HK-2 (cell line): ENCODE data around the gene FAM135A.
"Not testable (repeated sequence)": the region's sequence is repeated elsewhere in the genome, so short reads cannot be mapped to it uniquely, and the experiment has no call there.

Experiments used
- DNase-seq: peaks from one replicate; pipeline ENCODE4 v3.0.0-alpha.2; 2018; ENCODE audit not compliant: unreplicated experiment

The FAM135A gene

DNA sequence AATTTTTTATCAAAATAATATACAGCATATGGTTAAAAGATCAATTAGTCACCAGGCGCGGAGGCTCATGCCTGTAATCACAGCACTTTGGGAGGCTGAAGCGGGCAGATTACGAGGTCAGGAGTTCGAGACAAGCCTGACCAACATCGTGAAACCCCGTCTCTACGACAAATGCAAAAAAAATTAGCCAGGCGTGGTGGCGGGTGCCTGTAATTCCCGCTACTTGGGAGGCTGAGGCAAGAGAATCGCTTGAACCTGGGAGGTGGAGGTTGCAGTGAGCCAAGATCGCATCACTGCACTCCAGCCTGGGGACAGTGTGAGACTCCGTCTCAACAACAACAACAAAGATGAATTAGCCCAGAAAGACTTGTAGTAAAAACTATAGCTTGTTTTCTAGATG is 46.4 kb downstream of the FAM135A start:
- DNase-seq = not testable (repeated sequence)

DNA sequence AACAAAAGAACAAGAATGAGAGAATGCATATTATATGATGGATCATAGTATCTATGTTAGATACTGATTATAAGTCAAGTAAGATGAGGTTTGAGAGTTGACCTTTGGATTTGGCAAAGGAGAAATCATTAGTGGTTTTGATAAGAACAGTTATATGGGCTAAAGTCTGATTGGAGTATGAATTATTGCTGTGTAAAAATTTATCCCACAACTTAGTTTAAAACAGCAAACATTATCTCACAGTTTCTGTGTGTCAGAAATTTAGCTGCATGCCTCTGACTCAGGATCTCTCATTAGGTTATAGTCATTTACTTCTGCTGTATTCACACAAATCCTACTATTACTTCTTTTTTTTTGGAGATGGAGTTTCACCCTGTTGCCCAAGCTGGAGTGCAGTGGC is 56.7 kb downstream of the FAM135A start:
- DNase-seq = no peak

DNA sequence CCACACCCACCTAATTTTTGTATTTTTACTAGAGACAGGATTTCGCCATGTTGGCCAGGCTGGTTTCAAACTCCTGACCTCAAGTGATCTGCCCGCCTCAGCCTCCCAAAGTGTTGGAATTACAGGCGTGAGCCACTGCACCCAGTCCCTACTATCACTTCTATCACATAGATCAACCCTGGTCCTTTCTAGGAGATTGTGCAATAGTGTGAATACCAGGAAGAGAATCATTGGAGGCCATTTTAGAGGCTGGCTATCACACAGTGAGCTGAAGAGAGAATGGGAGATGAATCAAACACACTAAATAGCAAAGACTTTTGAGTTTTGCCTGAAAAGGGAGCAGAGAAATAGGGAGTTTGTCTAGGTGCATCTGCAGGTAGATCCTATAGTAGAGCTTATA is 57.2 kb downstream of the FAM135A start:
- not testable (repeated sequence) for DNase-seq

GRCh38 chr6:70474751-70475150 is 61.4 kb downstream of the FAM135A start:
- no peak for DNase-seq

DNA sequence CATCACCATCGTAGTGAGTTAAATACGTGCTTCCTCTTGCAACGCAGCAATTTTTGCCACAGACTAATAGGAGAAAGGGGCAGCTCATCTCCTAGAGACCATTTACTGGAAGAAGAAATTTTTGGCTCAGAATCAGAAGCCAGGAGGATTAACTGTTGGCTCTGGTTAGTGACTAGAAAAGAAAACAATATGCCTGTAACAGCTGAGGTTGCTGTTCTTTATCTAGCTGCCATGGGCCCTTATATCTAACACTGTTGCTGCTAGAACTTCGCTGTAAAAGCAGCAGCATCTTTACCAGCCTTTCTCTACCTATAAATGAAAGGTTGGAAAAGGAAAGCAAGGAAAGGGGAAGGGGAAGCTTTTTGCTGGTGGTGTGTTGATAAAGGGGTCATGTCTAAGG is 65.9 kb downstream of the FAM135A start:
- DNase-seq = no peak

- not testable (repeated sequence) for DNase-seq
Measured at GRCh38 chr6:70486638-70487037, 73.3 kb downstream of the FAM135A start.

DNA sequence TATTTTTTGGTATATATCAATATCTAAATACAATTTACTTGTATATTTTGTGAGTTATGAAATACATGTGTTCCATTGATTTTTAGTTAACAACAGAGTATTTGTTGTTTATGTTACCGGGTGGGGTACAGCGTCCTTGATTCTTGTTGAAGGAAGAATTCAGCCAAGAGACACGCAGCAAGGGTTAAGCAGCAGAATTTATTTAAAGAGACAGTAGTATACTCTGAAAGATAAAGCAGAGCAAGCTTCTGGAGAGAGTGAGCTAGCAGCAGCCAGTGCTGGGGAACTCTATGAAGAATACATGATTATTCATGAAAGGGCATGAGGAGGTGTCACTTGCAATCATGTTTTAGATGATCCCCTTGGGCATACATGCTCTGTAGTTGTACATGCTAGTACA is 76.1 kb downstream of the FAM135A start:
- no peak for DNase-seq

GRCh38 chr6:70494833-70495232 is 81.5 kb downstream of the FAM135A start:
- no peak for DNase-seq

GRCh38 chr6:70495790-70496189 is 82.5 kb downstream of the FAM135A start:
- not testable (repeated sequence) for DNase-seq

DNA sequence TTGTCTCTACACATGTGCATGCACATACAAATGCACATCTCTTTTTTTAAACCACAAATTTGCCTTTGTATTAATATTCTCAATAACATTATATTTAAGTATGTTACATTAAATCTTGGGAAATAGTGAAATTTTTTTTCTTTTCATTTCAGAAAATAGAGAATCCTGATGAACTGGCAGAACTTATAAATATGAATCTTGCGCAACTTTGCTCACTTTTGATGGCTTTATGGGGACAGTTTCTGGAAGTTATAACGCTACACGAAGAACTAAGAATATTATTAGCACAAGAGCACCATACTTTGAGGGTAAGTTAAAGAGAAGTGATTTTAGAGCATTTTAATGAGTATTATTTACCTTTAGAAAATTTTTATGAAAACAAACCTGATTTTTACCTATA is 89.2 kb downstream of the FAM135A start:
- no peak for DNase-seq

DNA sequence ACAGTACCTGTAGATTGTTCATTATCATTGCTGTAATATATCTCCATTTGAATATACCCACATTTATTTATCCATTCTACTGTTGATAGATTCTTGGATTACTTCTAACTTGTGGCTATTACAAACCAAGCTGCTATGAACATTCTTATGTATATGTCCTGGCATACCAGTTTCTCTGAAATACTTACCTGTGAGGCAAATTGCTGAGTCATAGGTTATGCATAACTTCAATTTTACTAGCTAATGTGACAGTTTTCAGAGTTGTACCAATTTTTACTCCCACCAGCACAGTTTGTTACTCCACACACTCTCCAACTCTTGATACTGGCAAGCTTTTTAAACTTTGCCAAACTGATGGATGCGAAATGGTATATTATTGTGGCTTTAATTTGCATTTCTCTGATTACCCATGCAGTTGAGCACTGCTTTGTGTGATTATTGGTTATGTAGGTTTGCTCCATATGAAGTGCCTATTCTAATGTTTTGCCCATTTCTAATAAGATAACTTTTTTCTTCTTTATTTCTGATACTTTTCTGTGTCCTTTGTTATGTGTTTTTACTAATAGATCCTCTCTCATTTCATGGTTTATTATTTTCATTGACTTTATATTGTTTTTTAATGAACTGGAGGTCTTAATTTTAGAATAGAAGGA is 90.6 kb downstream of the FAM135A start:
- DNase-seq = no peak

GRCh38 chr6:70506321-70506720 is 93.0 kb downstream of the FAM135A start:
- no peak for DNase-seq

GRCh38 chr6:70507161-70507560 is 93.9 kb downstream of the FAM135A start:
- no peak for DNase-seq

DNA sequence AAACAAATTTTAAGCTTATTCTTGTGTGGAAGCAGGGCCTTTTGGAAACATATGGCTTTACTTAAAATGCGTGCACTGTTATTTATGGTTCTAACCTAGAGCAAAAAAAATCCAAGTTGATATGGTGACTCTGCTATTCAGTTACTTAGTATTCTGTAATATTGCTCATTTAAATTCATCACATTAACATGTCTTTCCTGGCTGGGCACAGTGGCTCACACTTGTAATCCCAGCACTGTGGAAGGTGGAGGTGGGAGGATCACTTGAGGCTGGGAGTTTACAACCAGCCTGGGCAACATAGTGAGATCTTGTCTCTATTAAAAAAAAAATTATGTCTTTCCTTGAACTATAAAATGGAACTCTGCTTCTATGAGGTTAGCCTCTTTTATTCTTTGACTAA is 95.6 kb downstream of the FAM135A start:
- no peak for DNase-seq

DNA sequence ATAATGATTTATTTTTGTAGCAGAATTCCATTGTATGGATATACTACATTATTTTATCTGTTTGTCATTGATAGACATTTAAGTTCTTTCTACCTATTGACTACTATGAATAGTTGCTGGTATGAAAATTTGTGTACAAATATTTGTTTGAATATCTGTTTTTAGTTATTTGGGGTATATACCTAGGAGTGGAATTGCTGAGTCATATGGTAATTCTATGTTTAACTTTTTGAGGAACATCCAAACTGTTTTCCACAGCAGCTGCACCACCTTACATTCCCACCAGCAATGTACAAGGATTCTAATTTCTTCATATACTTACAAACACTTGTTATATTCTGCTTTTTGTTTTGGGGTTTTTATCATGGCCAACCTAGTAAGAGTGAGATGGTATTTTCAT is 97.3 kb downstream of the FAM135A start:
- no peak for DNase-seq

DNA sequence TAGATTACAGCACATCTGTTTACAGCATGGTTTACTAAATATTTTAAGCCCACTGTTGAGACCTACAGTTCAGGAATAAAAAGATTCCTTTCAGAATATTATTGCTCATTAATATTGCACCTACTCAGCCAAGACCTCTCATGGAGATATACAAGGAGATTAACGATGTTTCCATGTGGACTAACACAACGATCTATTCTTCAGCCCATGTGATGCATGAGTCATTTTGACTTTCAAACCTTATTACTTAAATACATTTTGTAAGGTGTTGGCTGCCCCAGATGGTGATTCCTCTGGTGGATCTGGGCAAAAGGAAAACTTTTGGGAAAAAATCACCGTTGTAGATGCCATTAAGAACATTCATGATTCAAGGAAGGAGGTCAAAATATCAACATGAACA is 105.4 kb downstream of the FAM135A start:
- no peak for DNase-seq

DNA sequence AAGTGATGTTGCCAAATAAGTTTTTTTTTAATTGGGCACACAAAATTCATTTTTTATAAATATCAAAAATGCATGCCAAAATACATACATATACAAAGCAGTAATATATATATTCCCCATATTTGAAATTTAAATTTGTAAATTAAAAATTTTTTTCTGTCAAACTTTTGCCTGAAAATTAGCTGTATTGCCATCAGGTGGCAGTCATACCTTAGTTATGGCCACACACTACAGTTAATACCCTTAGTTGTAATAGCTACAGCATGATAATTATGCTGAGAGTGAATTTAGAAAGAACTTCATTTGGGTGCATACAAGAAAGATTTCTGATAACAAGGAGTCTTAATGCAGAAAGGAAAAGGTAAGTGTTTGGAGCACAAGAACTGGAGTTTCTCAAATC is 107.3 kb downstream of the FAM135A start:
- DNase-seq = no peak

DNA sequence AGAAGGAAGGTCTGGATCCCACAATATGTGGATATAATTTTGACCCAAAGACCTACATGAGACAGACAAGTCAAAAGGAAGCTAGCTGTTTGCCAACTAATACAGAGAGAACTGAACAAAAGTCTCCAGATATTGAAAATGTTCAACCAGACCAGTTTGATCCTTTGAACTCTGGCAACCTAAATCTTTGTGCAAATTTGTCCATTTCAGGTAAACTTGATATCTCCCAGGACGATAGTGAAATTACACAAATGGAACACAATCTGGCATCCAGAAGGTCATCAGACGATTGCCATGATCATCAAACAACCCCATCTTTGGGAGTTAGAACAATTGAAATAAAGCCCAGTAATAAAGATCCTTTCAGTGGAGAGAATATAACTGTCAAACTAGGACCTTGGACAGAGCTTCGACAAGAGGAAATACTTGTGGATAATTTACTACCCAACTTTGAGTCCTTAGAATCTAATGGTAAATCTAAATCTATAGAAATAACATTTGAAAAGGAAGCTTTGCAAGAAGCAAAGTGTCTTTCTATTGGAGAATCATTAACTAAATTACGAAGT is 111.5 kb downstream of the FAM135A start:
- no peak for DNase-seq

DNA sequence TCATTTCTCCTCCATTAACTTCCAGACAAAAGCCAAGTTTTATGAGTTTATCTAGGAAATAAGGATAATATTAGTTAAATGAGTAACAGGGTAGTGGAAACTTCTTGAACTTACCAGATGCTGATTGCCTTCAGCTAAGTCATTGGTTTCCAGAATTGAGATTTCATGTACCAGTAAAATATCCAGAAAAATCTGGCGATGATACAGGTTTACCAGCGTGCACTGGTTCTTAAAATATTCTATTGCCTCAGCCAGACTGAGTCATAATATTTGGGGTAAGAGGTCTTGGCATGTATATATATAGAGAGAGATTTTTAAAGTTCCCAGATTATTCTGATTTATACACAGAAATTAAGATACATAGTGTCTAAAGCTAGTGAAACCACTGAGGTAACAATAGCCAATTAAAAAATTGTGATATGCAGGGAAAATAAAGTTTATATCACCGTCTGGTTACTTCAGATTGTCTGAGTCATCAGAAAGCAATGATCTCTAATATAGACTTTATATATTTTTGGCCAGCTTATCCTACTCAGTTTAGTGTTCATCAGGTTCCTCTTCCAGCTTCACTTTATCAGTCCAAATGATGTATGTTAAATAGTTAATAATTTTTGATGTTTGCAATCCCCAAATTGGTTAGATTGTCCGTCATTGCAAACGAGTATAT is 113.9 kb downstream of the FAM135A start:
- DNase-seq = no peak

GRCh38 chr6:70530023-70530422 is 116.7 kb downstream of the FAM135A start:
- no peak for DNase-seq

GRCh38 chr6:70531133-70531532 is 117.8 kb downstream of the FAM135A start:
- DNase-seq = no peak

DNA sequence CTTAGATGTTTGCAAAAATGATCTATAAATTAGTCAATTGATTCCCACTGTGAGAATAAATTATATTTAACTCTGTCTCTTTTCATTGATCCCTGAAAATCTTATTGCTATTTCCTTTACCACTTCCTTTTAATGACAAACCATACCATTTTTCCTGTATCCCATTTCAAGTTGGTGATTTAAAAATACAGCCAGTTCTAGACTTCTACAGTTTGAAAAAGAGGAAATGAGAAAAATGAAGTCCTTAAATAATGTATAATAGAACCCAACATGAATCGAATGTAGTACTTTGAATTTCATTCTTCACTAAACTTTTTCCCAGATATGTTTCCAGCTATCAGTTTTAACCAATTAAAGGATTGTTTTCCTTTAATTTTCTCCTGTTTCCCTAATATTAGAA is 124.0 kb downstream of the FAM135A start:
- no peak for DNase-seq

DNA sequence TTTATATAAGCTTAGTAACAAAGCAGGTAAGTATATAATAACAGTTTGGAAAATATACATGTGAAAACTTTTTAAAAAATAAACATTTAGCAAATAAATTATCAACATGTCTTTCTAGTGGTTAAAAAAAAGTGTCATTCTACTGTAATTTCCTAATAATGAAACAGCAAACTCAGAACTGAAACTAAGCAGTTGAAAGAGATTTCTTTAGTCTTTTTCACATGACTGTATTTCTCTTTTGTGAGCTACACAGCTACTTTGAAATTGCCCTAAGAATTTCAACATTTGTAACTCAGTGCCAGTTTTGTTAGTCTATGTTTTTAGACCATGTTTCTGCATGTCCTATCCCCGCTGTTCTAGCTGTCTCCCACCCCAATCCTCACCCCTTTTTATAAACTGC is 125.1 kb downstream of the FAM135A start:
- DNase-seq = no peak

GRCh38 chr6:70547313-70547712 is 134.0 kb downstream of the FAM135A start:
- no peak for DNase-seq
